ENCODE measurements around the gene AOPEP. TPM values are rescaled to one million over a fixed set of nuclear protein-coding genes. Genes with fewer than 3 reads are reported as not detected.
A peak's percentile ranks its signal among the peaks of the same experiment; 100 is the strongest.

The AOPEP gene
- total and polyA plus RNA-seq, 2 of the 13 experiments (the other 11 are each of a cell fraction or from before 2014, with no cell fraction given), result 22.2 to 41.6 TPM

DNA sequence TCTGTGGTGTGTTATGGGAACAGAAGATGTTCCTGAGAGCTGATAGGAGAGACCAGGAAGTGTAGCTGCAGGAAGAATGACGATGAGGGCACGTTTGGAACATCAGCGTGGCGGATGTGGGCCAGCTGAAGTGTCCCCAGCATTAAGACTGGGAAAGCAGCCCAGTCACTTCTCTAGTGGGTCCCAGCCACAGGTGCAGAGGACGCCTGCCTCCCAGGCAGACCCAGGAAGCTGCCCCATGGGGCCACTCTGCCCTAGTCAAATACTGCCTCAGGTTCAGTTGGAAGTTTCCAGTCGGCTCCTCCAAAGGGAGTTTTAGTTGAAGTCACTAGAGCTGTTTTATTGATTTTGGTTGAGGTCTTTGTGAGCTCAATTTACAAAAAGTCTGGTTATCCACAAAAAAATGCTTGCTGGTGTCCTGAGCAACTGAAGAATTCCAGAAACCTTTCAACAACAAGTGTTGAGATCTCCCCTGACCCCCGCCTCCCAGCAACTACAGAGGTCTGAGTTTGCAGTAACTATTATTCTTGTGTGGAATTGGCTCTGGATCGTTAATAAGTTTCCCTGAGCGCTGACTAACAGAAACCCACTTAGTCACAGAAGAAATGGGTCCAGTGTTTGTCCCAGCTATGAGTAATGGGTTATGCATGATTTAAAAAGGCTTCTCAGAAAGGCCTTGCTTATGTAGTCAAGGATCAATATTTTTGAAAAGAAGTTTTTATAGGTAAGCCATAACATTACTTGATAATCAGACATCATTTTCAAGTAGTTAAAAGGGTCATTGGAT lies 296.9 kb downstream of the AOPEP start (continued):
- TF ChIP-seq ZNF775 (CRISPR knock-in tag; IDR thresholded peaks at IDR 0.05; ENCODE audit: borderline replicate concordance) (no peak), MYC (CRISPR knock-in tag; IDR thresholded peaks at IDR 0.05; ENCODE audit: borderline replicate concordance) (peak; percentile 38; the same call in 1 of the 2 replicates), EHMT2 (IDR thresholded peaks at IDR 0.05; ENCODE audit: borderline replicate concordance, low read depth, low read length) (no peak), FOSL2 (CRISPR knock-in tag; IDR thresholded peaks at IDR 0.05) (peak; percentile 75), ZMYM3 (CRISPR knock-in tag; IDR thresholded peaks at IDR 0.05) (no peak), MXI1 (IDR thresholded peaks at IDR 0.05; ENCODE audit: borderline replicate concordance, low read depth, low read length) (peak; percentile 16; the same call in 1 of the 3 replicates), POLR2G (IDR thresholded peaks at IDR 0.05; ENCODE audit: low read depth, low read length) (peak; percentile 56; the same call in 1 of the 2 replicates), SOX6 (IDR thresholded peaks at IDR 0.05) (no peak), SOX6 (CRISPR knock-in tag; IDR thresholded peaks at IDR 0.05) (peak; percentile 85), ZBTB38 (CRISPR knock-in tag; IDR thresholded peaks at IDR 0.05) (peak; percentile 73; the same call in 1 of the 2 replicates), ZNF605 (CRISPR knock-in tag; IDR thresholded peaks at IDR 0.05) (0 out of 2 replicates have a peak, but pooled peaks have one; percentile 45), ZSCAN12 (CRISPR knock-in tag; IDR thresholded peaks at IDR 0.05) (no peak), ZNF207 (IDR thresholded peaks at IDR 0.05; ENCODE audit: borderline replicate concordance) (no peak), ZFP37 (CRISPR knock-in tag; IDR thresholded peaks at IDR 0.05; ENCODE audit: borderline replicate concordance) (0 out of 2 replicates have a peak, but pooled peaks have one; percentile 63), TP53 (CRISPR knock-in tag; conservative IDR thresholded peaks at IDR 0.05) (no peak), ZFP62 (CRISPR knock-in tag; IDR thresholded peaks at IDR 0.05) (no peak), HMG20A (CRISPR knock-in tag; IDR thresholded peaks at IDR 0.05; ENCODE audit: borderline replicate concordance) (peak; percentile 33; the same call in 1 of the 2 replicates), PPARG (CRISPR knock-in tag; conservative IDR thresholded peaks at IDR 0.05) (no peak; the same call in 1 of the 2 replicates), ZMAT3 (CRISPR knock-in tag; conservative IDR thresholded peaks at IDR 0.05) (no peak), ZFP36L2 (CRISPR knock-in tag; IDR thresholded peaks at IDR 0.05) (no peak), ZNF350 (CRISPR knock-in tag; IDR thresholded peaks at IDR 0.05; ENCODE audit: borderline replicate concordance, low read depth) (peak; percentile 85; the same call in 1 of the 2 replicates), HOXA5 (CRISPR knock-in tag; IDR thresholded peaks at IDR 0.05) (no peak)
- TF ChIP-seq, protein P1, sequence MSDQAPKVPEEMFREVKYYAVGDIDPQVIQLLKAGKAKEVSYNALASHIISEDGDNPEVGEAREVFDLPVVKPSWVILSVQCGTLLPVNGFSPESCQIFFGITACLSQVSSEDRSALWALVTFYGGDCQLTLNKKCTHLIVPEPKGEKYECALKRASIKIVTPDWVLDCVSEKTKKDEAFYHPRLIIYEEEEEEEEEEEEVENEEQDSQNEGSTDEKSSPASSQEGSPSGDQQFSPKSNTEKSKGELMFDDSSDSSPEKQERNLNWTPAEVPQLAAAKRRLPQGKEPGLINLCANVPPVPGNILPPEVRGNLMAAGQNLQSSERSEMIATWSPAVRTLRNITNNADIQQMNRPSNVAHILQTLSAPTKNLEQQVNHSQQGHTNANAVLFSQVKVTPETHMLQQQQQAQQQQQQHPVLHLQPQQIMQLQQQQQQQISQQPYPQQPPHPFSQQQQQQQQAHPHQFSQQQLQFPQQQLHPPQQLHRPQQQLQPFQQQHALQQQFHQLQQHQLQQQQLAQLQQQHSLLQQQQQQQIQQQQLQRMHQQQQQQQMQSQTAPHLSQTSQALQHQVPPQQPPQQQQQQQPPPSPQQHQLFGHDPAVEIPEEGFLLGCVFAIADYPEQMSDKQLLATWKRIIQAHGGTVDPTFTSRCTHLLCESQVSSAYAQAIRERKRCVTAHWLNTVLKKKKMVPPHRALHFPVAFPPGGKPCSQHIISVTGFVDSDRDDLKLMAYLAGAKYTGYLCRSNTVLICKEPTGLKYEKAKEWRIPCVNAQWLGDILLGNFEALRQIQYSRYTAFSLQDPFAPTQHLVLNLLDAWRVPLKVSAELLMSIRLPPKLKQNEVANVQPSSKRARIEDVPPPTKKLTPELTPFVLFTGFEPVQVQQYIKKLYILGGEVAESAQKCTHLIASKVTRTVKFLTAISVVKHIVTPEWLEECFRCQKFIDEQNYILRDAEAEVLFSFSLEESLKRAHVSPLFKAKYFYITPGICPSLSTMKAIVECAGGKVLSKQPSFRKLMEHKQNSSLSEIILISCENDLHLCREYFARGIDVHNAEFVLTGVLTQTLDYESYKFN (CRISPR knock-in tag; conservative IDR thresholded peaks at IDR 0.05), result peak; percentile 95
- TF ChIP-seq, protein P2, sequence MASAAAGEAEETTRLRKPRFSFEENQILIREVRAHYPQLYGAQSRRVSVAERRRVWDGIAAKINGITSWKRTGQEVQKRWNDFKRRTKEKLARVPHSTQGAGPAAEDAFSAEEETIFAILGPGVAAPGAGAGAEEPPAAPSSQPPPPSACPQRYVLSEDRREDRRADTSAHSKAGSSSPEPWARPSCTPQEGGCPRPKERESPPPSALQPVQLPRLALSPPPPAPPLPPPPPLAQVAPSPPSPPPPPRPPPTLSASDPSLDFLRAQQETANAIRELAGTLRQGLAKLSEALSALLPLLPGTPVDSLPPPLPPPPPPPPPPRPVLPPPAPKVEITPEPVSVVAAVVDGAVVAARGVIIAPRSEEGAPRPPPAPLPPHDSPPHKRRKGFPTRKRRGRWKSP (CRISPR knock-in tag; IDR thresholded peaks at IDR 0.05), result peak; percentile 48; the same call in 1 of the 2 replicates
